Stomach (tissue), 4 donors: ENCODE data around the gene MAFB.

Experiments used
- POLR2A ChIP-seq, 4 donors: fragments of 450-650 bp; IDR thresholded peaks; one replicate each; pipeline ENCODE4 v1.6.1; 2016; ENCODE audit warnings: antibody characterized with exemption in 4 of 4, control low read depth in 2 of 4, mild to moderate bottlenecking in 1 of 4, moderate library complexity in 1 of 4
- TF ChIP-seq, protein P1 (sequence below), 7 experiments: fragments of 450-650 bp in 4 of 7; fragments of 200-600 bp in 3 of 7; sonication (generic) in 3 of 7; IDR thresholded peaks; one replicate each; pipeline ENCODE4 v1.5.1; 2016 to 2019; ENCODE audit warnings: antibody characterized with exemption in 7 of 7, control low read depth in 2 of 7, mild to moderate bottlenecking in 1 of 7

DNA sequence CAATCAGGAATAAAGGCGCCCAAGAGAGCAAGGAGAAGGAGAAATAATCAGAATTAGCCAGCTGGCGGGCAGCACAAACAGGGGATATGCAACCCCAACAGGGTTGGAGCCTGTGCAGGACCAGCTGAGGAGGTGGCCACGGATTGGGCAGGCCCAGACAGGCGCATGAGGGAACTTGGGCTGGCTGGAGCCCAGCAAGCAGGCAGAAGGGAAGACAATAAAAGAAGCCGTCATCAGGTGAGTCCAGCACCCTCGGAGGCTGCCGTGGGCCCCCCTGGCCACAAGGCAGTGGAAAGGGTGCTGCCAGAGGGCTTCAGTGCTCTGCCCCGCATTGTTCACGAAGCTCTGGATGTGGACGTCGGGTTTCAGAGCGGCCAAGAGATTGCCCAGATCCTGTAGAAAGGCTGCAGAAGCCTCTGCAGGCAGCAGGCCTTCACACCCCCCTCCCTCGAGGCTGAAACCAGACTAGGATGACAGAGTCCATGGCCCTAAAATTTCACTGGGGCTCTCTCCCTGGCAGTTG is 28.4 kb upstream of the MAFB start:
- TF ChIP-seq POLR2A (IDR thresholded peaks at IDR 0.05) = no peak
- TF ChIP-seq, protein P1, sequence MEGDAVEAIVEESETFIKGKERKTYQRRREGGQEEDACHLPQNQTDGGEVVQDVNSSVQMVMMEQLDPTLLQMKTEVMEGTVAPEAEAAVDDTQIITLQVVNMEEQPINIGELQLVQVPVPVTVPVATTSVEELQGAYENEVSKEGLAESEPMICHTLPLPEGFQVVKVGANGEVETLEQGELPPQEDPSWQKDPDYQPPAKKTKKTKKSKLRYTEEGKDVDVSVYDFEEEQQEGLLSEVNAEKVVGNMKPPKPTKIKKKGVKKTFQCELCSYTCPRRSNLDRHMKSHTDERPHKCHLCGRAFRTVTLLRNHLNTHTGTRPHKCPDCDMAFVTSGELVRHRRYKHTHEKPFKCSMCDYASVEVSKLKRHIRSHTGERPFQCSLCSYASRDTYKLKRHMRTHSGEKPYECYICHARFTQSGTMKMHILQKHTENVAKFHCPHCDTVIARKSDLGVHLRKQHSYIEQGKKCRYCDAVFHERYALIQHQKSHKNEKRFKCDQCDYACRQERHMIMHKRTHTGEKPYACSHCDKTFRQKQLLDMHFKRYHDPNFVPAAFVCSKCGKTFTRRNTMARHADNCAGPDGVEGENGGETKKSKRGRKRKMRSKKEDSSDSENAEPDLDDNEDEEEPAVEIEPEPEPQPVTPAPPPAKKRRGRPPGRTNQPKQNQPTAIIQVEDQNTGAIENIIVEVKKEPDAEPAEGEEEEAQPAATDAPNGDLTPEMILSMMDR (IDR thresholded peaks at IDR 0.05) = no peak
